H9 (cell line): ENCODE data around the gene PAAF1. TPM values are rescaled to one million over a fixed set of nuclear protein-coding genes. Genes with fewer than 3 reads are reported as not detected.

ENCODE experiments used
- DNase-seq: peaks from one replicate; pipeline ENCODE4 v3.0.0-alpha.2; 2017
- H2AFZ ChIP-seq: one replicate; pipeline ENCODE4 v1.6.1; 2013; ENCODE audit warnings: mild to moderate bottlenecking, low read length, control low read depth, moderate library complexity
- H2AK5ac ChIP-seq: 2 replicates; pipeline ENCODE4 v1.6.1; 2013; ENCODE audit warnings: low read length, control low read depth, mixed read lengths; ENCODE audit not compliant: insufficient read length
- H2BK120ac ChIP-seq: one replicate; pipeline ENCODE4 v1.6.1; 2013; ENCODE audit warnings: low read depth, mild to moderate bottlenecking, low read length, control low read depth, inconsistent platforms; ENCODE audit not compliant: poor library complexity, severe bottlenecking
- H2BK12ac ChIP-seq: 2 replicates; pipeline ENCODE4 v1.6.1; 2013; ENCODE audit warnings: low read length, control low read depth, mixed read lengths, low read depth; ENCODE audit not compliant: insufficient read length
- H2BK15ac ChIP-seq: 2 replicates; pipeline ENCODE4 v1.6.1; 2013; ENCODE audit warnings: low read depth, low read length, control low read depth
- H2BK20ac ChIP-seq: one replicate; pipeline ENCODE4 v1.6.1; 2013; ENCODE audit warnings: low read depth, mild to moderate bottlenecking, low read length, control low read depth, inconsistent platforms; ENCODE audit not compliant: poor library complexity, severe bottlenecking
- H2BK5ac ChIP-seq: 2 replicates; pipeline ENCODE4 v1.6.1; 2013; ENCODE audit warnings: low read length, control low read depth, mixed read lengths; ENCODE audit not compliant: insufficient read length
- H3K14ac ChIP-seq: 2 replicates; pipeline ENCODE4 v1.6.1; 2013; ENCODE audit warnings: low read length, control low read depth; ENCODE audit not compliant: insufficient read depth
- H3K18ac ChIP-seq: 2 replicates; pipeline ENCODE4 v1.6.1; 2013; ENCODE audit warnings: low read depth, mild to moderate bottlenecking, mixed read lengths, low read length, control low read depth; ENCODE audit not compliant: insufficient read length
- H3K23ac ChIP-seq: 2 replicates; pipeline ENCODE4 v1.6.1; 2013; ENCODE audit warnings: low read length, control low read depth, mixed read lengths, low read depth; ENCODE audit not compliant: insufficient read length
- H3K23me2 ChIP-seq: 2 replicates; pipeline ENCODE4 v1.6.1; 2013; ENCODE audit warnings: low read depth, mild to moderate bottlenecking, mixed read lengths, low read length, control low read depth; ENCODE audit not compliant: insufficient read length, poor library complexity, severe bottlenecking
- H3K27ac ChIP-seq: 2 replicates; pipeline ENCODE4 v1.5.1; 2013; ENCODE audit warnings: low read length, control low read depth, mixed read lengths, low read depth; ENCODE audit not compliant: insufficient read length
- H3K27me3 ChIP-seq: 2 replicates; pipeline ENCODE4 v1.6.1; 2013; ENCODE audit warnings: low read length, control low read depth, inconsistent platforms; ENCODE audit not compliant: insufficient read depth
- H3K4ac ChIP-seq: 2 replicates; pipeline ENCODE4 v1.6.1; 2013; ENCODE audit warnings: low read depth, mild to moderate bottlenecking, control low read depth, inconsistent platforms, low read length, moderate library complexity
- H3K4me1 ChIP-seq: 2 replicates; pipeline ENCODE4 v1.6.1; 2013; ENCODE audit warnings: low read length, control low read depth, inconsistent platforms; ENCODE audit not compliant: insufficient read depth
- H3K4me2 ChIP-seq: 2 replicates; pipeline ENCODE4 v1.6.1; 2013; ENCODE audit warnings: low read length, control low read depth, mixed read lengths; ENCODE audit not compliant: insufficient read length, insufficient read depth
- H3K56ac ChIP-seq: 2 replicates; pipeline ENCODE4 v1.6.1; 2013; ENCODE audit warnings: low read depth, mild to moderate bottlenecking, mixed read lengths, low read length, control low read depth; ENCODE audit not compliant: insufficient read length
- H3K79me1 ChIP-seq: 2 replicates; pipeline ENCODE4 v1.6.1; 2013; ENCODE audit warnings: low read depth, mild to moderate bottlenecking, moderate library complexity, low read length, control low read depth, inconsistent platforms; ENCODE audit not compliant: insufficient read depth, poor library complexity, severe bottlenecking
- H3K79me2 ChIP-seq: 2 replicates; pipeline ENCODE4 v1.6.1; 2013; ENCODE audit warnings: low read length, control low read depth, inconsistent platforms; ENCODE audit not compliant: insufficient read depth
- H3K9ac ChIP-seq: 2 replicates; pipeline ENCODE4 v1.6.1; 2013; ENCODE audit warnings: low read length, control low read depth, mixed read lengths; ENCODE audit not compliant: insufficient read length; ENCODE audit errors: extremely low read depth
- H3K9me3 ChIP-seq: one replicate; pipeline ENCODE4 v1.6.1; 2013; ENCODE audit warnings: low read depth, low read length, inconsistent platforms; ENCODE audit not compliant: control insufficient read depth
- H3T11ph ChIP-seq: one replicate; pipeline ENCODE4 v1.6.1; 2013; ENCODE audit warnings: mild to moderate bottlenecking, low read length, control low read depth, inconsistent platforms
- H4K20me1 ChIP-seq: one replicate; pipeline ENCODE4 v1.6.1; 2013; ENCODE audit not compliant: control insufficient read depth, insufficient read length, insufficient read depth
- H4K5ac ChIP-seq: 2 replicates; pipeline ENCODE4 v1.6.1; 2013; ENCODE audit warnings: low read depth, mild to moderate bottlenecking, mixed read lengths, low read length, control low read depth; ENCODE audit not compliant: insufficient read length
- H4K8ac ChIP-seq: replicated peaks from 2 replicates; pipeline ENCODE4 v1.6.1; 2013; ENCODE audit warnings: low read length, control low read depth, mixed read lengths, low read depth; ENCODE audit not compliant: insufficient read length
- H4K91ac ChIP-seq: 2 replicates; pipeline ENCODE4 v1.6.1; 2013; ENCODE audit warnings: low read depth, mild to moderate bottlenecking, moderate library complexity, mixed read lengths, low read length, control low read depth; ENCODE audit not compliant: insufficient read length
- H3K27ac Mint-ChIP-seq, 3 experiments: 2 replicates in 2 of 3; 3 replicates in 1 of 3; pipeline ENCODE4 v1.8.0; 2020 to 2021; ENCODE audit warnings: mixed read lengths in 3 of 3, mild to moderate bottlenecking in 1 of 3, moderate library complexity in 1 of 3
- H3K27me3 Mint-ChIP-seq: 2 replicates; pipeline ENCODE4 v1.8.0; 2021; ENCODE audit warnings: low read depth, mild to moderate bottlenecking, moderate library complexity, mixed read lengths
- H3K36me3 Mint-ChIP-seq, 3 experiments: 2 replicates in 2 of 3; 3 replicates in 1 of 3; pipeline ENCODE4 v1.8.0; 2020 to 2021; ENCODE audit warnings: low read depth in 3 of 3, mixed read lengths in 3 of 3; ENCODE audit not compliant: insufficient read depth in 1 of 3
- H3K4me1 Mint-ChIP-seq, 2 experiments: 2 replicates each; pipeline ENCODE4 v1.8.0; 2020; ENCODE audit warnings: mixed read lengths in 2 of 2
- H3K4me3 Mint-ChIP-seq, 2 experiments: 2 replicates in 1 of 2; 3 replicates in 1 of 2; pipeline ENCODE4 v1.8.0; 2020 to 2021; ENCODE audit warnings: mild to moderate bottlenecking in 2 of 2, mixed read lengths in 2 of 2, moderate library complexity in 1 of 2
- H3K9me3 Mint-ChIP-seq, 2 experiments: 2 replicates in 1 of 2; 3 replicates in 1 of 2; pipeline ENCODE4 v1.8.0; 2020; ENCODE audit warnings: mild to moderate bottlenecking in 2 of 2, mixed read lengths in 2 of 2, moderate library complexity in 1 of 2
- CTCF ChIP-seq: fragments of 200-600 bp; sonication (generic); conservative IDR thresholded peaks from 3 replicates; pipeline ENCODE4 v1.8.0; 2021; ENCODE audit warnings: antibody characterized with exemption, mild to moderate bottlenecking
- WGBS: extraction: QIAGEN DNeasy Blood & Tissue Kit; methylation state at CpG from one replicate; pipeline ENCODE4 v1.1.7; 2013; ENCODE audit warnings: missing lambda C conversion rate, low lambda C conversion rate, mixed read lengths; ENCODE audit not compliant: insufficient read length; ENCODE audit errors: extremely low coverage; 5-methylcytosine and 5-hydroxymethylcytosine counted together
- total RNA-seq: library from RNA; stranded (reverse); gene quantifications from 2 replicates; pipeline ENCODE4 v1.2.1, GENCODE V29; 2021

PAAF1 gene
- total RNA-seq, 1 experiment from 2014 or later, result 24.3 TPM

- no peak overlapping the region for H2BK20ac ChIP-seq
- no peak overlapping the region for H3K23ac ChIP-seq
- no peak overlapping the region for H3K27ac Mint-ChIP-seq
- no peaks in the 10 kb centered on the region for H3K27me3 ChIP-seq
- no peaks in the 10 kb centered on the region for H3K9me3 ChIP-seq
- H4K5ac ChIP-seq, result no peak overlapping the region
- no peak overlapping the region for H2AFZ ChIP-seq
- H3K4me1 Mint-ChIP-seq, result no peaks in the 10 kb centered on the region
- H3K18ac ChIP-seq, result no peak overlapping the region
- no peak overlapping the region for H4K8ac ChIP-seq
- no peaks in the 10 kb centered on the region for H3K4me1 ChIP-seq
- no peaks in the 10 kb centered on the region for H3K79me2 ChIP-seq
- H3K79me1 ChIP-seq, result no peaks in the 10 kb centered on the region
- no peak overlapping the region for H3K27ac ChIP-seq
- no peak overlapping the region for H3K4me3 Mint-ChIP-seq
- no peak overlapping the region for H3T11ph ChIP-seq
- no peaks in the 10 kb centered on the region for H3K27me3 Mint-ChIP-seq
- no peak overlapping the region for H3K56ac ChIP-seq
- no peak overlapping the region for H2BK120ac ChIP-seq
- no peak overlapping the region for H3K14ac ChIP-seq
- DNase-seq, result no peak
- no peaks in the 10 kb centered on the region for H4K20me1 ChIP-seq
- peaks cover 5 to 29% (median 17%) of the 10 kb centered on the region in 3 experiments; a peak in 6 of 7 replicates for H3K36me3 Mint-ChIP-seq
- H3K4ac ChIP-seq, result no peak overlapping the region
- no peak overlapping the region for H4K91ac ChIP-seq
- no peak overlapping the region for H3K4me2 ChIP-seq
- no peak overlapping the region for H2BK5ac ChIP-seq
- TF ChIP-seq CTCF, result no peak
- no peak overlapping the region for H2AK5ac ChIP-seq
- no peaks in the 10 kb centered on the region for H3K23me2 ChIP-seq
- H2BK15ac ChIP-seq, result no peak overlapping the region
- H3K9ac ChIP-seq, result no peak overlapping the region
- no peak overlapping the region for H2BK12ac ChIP-seq
- no peaks in the 10 kb centered on the region for H3K9me3 Mint-ChIP-seq
- no CpG with 5 or more reads among the region's 3 CpGs for WGBS
These were observed 11.4 kb downstream of the PAAF1 start for GRCh38 chr11:73888244-73888643.
